ENCODE data around the gene B4GALNT4. TPM values are rescaled to one million over a fixed set of nuclear protein-coding genes. Genes with fewer than 3 reads are reported as not detected.
"Not testable (repeated sequence)": the region's sequence is repeated elsewhere in the genome, so short reads cannot be mapped to it uniquely, and the experiment has no call there.

The B4GALNT4 gene, protein sequence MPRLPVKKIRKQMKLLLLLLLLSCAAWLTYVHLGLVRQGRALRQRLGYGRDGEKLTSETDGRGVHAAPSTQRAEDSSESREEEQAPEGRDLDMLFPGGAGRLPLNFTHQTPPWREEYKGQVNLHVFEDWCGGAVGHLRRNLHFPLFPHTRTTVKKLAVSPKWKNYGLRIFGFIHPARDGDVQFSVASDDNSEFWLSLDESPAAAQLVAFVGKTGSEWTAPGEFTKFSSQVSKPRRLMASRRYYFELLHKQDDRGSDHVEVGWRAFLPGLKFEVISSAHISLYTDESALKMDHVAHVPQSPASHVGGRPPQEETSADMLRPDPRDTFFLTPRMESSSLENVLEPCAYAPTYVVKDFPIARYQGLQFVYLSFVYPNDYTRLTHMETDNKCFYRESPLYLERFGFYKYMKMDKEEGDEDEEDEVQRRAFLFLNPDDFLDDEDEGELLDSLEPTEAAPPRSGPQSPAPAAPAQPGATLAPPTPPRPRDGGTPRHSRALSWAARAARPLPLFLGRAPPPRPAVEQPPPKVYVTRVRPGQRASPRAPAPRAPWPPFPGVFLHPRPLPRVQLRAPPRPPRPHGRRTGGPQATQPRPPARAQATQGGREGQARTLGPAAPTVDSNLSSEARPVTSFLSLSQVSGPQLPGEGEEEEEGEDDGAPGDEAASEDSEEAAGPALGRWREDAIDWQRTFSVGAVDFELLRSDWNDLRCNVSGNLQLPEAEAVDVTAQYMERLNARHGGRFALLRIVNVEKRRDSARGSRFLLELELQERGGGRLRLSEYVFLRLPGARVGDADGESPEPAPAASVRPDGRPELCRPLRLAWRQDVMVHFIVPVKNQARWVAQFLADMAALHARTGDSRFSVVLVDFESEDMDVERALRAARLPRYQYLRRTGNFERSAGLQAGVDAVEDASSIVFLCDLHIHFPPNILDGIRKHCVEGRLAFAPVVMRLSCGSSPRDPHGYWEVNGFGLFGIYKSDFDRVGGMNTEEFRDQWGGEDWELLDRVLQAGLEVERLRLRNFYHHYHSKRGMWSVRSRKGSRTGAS
- 51.8 TPM for polyA plus RNA-seq (2013, experiment 1 of 2)
- polyA plus RNA-seq (2013, experiment 2 of 2) = 48.1 TPM

DNA sequence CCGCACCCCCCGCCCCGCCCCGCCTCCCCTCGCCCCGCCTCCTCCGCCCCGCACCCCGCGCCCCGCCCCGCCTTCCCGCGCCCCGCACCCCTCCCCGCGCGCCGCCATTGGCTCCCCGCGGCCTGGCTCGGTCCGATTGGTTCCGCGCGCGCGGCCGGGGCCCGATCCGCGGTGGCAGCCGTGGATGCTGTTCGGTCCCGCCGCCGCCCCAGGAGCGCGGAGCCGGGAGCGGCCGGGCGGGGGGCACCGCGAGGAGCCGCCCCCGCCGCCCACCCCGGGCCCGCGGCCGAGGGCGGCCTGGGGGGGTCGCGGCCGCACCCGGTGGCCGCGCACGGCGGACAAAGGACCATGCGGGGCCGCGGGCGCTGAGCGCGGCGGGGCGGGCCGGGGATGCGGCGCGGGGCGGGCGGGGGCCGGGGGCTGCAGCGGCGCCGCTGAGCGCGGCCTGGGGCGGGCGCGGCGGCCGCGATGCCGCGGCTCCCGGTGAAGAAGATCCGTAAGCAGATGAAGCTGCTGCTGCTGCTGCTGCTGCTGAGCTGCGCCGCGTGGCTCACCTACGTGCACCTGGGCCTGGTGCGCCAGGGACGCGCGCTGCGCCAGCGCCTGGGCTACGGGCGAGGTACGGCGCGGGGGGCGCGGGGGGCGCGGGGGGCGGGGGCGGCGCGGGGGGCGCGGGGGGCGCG lies at the start of gene B4GALNT4:
Gene B4GALNT4, plus strand, starts transcription at position 164 of the 683 bp plus-strand sequence. Its CDS starts 305 bp downstream, at position 469.
- WGBS = under 1% methylated on average over 114 of the region's 118 CpGs
- Histone ChIP-seq H3K4me3 (ENCODE audit: low read length) (peak within 1 kb of the TSS; percentile 81), H3K9me3 (ENCODE audit: insufficient read depth, low read depth, low read length) (no peaks in the 10 kb centered on the region), H3K9ac (ENCODE audit: low read depth, low read length) (peak within 1 kb of the TSS; percentile 85), H3K36me3 (ENCODE audit: insufficient read depth, low read length) (peaks cover 21% of the 10 kb centered on the region), H3K27me3 (ENCODE audit: insufficient read depth, low read length) (no peaks in the 10 kb centered on the region), H3K4me1 (ENCODE audit: insufficient read depth, low read length) (no peaks in the 10 kb centered on the region), H3K27ac (ENCODE audit: low read depth, low read length) (peak within 1 kb of the TSS; percentile 76)

DNA sequence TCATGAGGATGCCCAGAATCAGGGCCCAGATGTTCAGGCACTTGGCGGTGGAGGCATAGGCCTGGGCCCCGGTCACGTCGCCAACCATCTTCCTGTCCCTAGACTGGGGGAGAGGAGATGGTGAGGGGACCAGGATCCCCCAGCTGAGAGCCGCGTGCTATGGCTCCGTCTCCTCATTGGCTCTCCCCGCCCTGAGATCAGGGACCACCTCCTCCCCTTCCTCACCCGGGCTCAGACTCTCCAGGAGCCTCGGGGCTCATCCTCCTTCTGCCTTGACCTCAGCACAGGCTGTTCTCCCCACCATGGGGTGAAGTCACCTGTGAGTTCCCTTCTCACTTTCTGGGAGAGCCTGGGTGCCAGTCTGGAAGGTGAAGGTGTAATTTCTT lies 49.4 kb upstream of the B4GALNT4 start:
- H3K27me3 ChIP-seq (ENCODE audit: insufficient read depth, low read length) = peaks cover 28% of the 10 kb centered on the region
- not testable (repeated sequence) for H3K9me3 ChIP-seq (ENCODE audit: insufficient read depth, low read depth, low read length); H3K36me3 ChIP-seq (ENCODE audit: insufficient read depth, low read length); H3K9ac ChIP-seq (ENCODE audit: low read depth, low read length); H3K27ac ChIP-seq (ENCODE audit: low read depth, low read length)
- no CpG with 5 or more reads among the region's 10 CpGs for WGBS
- peak overlapping the region; percentile 62 for H3K4me3 ChIP-seq (ENCODE audit: low read length)
- H3K4me1 ChIP-seq (ENCODE audit: insufficient read depth, low read length) = peaks cover 22% of the 10 kb centered on the region

DNA sequence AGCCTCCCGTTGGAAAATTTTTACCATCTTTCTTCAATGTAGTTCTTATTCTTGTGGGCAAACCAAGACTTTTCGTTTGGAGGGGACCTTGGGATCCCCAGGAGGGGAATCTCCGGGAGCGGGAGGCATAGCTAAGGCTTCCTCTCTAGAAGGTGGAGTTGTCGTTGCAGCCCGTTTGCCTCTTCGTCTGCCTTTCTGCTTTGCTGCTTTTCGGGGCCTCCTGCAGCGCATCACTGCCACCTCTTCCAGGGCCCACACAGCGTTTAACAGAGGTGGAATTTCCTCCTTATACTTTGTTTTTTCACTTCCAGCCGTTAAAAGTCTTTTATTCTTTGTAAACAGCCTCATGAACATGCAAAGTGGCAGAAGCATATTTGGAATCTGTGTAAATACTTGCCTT lies 45.1 kb upstream of the B4GALNT4 start:
- H3K27ac ChIP-seq (ENCODE audit: low read depth, low read length) = no peak overlapping the region
- no peak overlapping the region for H3K4me3 ChIP-seq (ENCODE audit: low read length)
- WGBS = 69% methylated on average over 11 of the region's 11 CpGs

DNA sequence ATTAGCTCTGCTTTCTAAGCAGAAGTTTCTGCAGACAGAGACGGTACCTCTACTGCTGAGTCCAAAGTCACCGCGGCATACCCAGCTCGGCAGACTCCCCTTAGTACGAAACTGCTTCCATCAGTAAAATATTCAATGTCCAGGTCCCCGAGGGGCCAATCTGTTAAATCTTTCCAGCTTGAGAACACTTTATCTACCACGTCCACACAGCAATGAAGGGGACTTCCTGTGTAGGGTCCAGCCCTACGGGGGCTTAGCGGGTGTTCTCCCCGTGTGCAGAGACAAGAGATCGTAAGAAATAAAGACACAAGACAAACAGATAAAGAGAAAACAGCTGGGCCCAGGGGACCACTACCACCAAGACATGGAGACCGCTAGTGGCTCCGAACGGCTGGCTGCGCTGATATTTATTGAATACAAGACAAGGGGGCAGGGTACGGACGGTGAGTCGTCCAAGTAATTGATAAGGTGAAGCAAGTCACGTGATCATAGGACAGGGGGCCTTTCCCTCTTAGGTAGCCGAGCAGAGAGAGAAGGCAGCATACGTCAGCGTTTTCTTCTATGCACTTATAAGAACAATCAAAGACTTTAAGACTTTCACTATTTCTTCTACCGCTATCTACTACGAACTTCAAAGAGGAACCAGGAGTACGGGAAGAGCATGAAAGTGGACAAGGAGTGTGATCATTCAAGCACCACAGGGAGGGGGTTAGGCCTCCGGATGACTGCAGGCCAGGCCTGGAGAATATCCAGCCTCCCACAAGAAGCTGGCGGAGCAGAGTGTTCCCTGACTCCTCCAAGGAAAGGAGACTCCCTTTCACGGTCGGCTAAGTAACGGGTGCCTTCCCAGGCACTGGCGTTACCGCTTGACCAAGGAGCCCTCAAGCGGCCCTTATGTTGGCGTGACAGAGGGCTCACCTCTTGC lies 44.4 kb upstream of the B4GALNT4 start:
- not testable (repeated sequence) for H3K9ac ChIP-seq (ENCODE audit: low read depth, low read length)

More for the DNA sequence above, 45.1 kb upstream of the B4GALNT4 start:
- no peaks in the 10 kb centered on the region for H3K36me3 ChIP-seq (ENCODE audit: insufficient read depth, low read length)
- peaks cover 11% of the 10 kb centered on the region for H3K4me1 ChIP-seq (ENCODE audit: insufficient read depth, low read length)
- no peak overlapping the region for H3K9ac ChIP-seq (ENCODE audit: low read depth, low read length)
- no peaks in the 10 kb centered on the region for H3K27me3 ChIP-seq (ENCODE audit: insufficient read depth, low read length)
- no peaks in the 10 kb centered on the region for H3K9me3 ChIP-seq (ENCODE audit: insufficient read depth, low read depth, low read length)

DNA sequence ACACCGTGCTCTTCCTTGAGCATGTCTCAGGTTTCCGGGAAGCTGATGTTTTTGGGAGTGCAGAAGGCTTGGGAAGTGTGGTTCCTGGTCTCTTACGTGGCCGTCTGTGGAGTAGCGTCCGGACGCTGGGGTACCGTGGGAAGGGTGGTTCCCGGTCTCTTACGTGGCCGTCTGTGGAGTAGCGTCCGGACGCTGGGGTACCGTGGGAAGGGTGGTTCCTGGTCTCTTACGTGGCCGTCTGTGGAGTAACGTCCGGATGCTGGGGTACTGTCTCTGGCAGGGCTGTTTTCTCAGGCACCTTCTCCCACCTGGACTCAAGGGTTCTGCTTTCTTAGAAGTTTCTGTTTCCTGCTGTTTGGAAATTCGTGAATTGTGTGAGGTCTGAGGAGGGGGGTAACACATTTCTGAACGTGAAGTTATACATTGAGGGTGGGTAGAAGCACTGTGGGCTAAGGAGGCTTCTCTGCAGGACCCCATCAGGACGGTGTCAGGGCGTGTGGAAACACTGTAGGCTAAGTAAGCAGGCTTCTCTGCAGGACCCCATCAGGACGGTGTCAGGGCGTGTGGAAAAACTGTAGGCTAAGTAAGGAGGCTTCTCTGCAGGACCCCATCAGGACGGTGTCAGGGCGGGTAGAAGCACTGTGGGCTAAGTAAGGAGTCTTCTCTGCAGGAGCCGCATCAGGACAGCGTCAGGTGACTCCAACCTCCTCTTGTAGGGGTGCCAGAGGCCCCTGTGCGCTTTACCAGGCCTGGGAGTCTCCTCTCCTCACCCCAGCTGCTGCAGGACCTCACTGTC lies 43.3 kb upstream of the B4GALNT4 start:
- peaks cover 11% of the 10 kb centered on the region for H3K4me1 ChIP-seq (ENCODE audit: insufficient read depth, low read length)
- H3K9me3 ChIP-seq (ENCODE audit: insufficient read depth, low read depth, low read length) = no peaks in the 10 kb centered on the region
- H3K4me3 ChIP-seq (ENCODE audit: low read length) = no peak overlapping the region
- no peaks in the 10 kb centered on the region for H3K27me3 ChIP-seq (ENCODE audit: insufficient read depth, low read length)
- no peaks in the 10 kb centered on the region for H3K36me3 ChIP-seq (ENCODE audit: insufficient read depth, low read length)
- peak overlapping the region; percentile 26; the same call in 1 of the 2 replicates for H3K9ac ChIP-seq (ENCODE audit: low read depth, low read length)
- 85% methylated on average over 30 of the region's 30 CpGs for WGBS
- H3K27ac ChIP-seq (ENCODE audit: low read depth, low read length) = no peak overlapping the region

More for the DNA sequence above, 44.4 kb upstream of the B4GALNT4 start:
- not testable (repeated sequence) for H3K27me3 ChIP-seq (ENCODE audit: insufficient read depth, low read length); H3K4me3 ChIP-seq (ENCODE audit: low read length); H3K27ac ChIP-seq (ENCODE audit: low read depth, low read length); H3K36me3 ChIP-seq (ENCODE audit: insufficient read depth, low read length); H3K9me3 ChIP-seq (ENCODE audit: insufficient read depth, low read depth, low read length)
- peaks cover 11% of the 10 kb centered on the region for H3K4me1 ChIP-seq (ENCODE audit: insufficient read depth, low read length)
- 78% methylated on average over 24 of the region's 34 CpGs for WGBS

DNA sequence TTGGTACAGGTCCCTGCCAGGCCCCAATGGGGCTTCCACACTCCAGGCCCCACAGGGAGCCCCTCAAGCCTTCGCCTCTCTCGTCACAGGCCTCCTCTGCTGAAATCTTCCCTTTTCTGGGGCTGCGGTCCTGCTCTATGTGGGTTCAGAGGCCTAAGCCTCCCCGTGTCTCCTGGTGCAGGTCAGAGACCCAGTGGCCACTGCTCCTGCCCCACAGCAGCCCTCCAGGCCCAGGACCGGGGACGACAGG lies 42.8 kb upstream of the B4GALNT4 start:
- H3K9ac ChIP-seq (ENCODE audit: low read depth, low read length) = peak overlapping the region; percentile 26
- no peaks in the 10 kb centered on the region for H3K9me3 ChIP-seq (ENCODE audit: insufficient read depth, low read depth, low read length)
- H3K4me3 ChIP-seq (ENCODE audit: low read length) = no peak overlapping the region
- H3K4me1 ChIP-seq (ENCODE audit: insufficient read depth, low read length) = peaks cover 11% of the 10 kb centered on the region
- no peak overlapping the region for H3K27ac ChIP-seq (ENCODE audit: low read depth, low read length)
- H3K36me3 ChIP-seq (ENCODE audit: insufficient read depth, low read length) = no peaks in the 10 kb centered on the region
- 74% methylated on average over 6 of the region's 6 CpGs for WGBS
- no peaks in the 10 kb centered on the region for H3K27me3 ChIP-seq (ENCODE audit: insufficient read depth, low read length)

DNA sequence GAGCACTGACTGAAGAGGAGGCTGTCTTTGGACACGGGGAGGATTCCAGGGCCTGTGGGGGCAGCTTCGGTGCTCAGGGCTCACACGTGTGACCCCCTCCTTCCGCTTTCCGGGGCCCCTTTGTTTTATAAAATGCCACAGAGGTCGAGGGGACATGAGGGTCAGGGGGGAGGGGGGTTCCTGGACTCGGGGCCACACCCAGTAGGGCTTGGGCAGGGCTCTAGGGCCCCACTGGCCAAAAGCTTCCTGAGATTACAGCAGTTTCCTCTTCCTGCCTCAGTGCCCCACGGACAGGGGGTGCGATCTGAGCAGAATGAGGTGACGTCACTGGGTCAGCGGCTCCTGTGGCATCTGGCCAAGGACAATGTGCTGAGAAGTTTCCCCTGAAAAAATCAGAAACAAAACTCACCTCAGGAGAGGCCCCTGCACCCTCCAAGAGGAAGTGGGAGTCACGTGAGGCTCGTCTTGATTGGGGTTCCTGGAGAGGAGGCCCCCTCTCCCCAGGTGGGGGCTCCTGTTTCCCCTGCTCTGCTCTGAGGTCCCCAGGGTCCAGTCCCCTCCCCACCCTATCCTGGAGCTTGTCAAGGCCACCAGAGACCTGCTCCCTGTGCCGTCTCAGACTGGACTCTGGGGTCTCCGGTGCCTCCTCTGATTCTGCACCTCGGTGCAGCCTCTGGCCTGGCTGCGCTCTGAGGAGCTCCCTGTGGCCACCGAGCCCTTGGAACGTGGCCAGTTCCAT lies 42.3 kb upstream of the B4GALNT4 start:
- H3K9ac ChIP-seq (ENCODE audit: low read depth, low read length) = peak overlapping the region; percentile 26; the same call in 1 of the 2 replicates
- H3K4me1 ChIP-seq (ENCODE audit: insufficient read depth, low read length) = peaks cover 11% of the 10 kb centered on the region

DNA sequence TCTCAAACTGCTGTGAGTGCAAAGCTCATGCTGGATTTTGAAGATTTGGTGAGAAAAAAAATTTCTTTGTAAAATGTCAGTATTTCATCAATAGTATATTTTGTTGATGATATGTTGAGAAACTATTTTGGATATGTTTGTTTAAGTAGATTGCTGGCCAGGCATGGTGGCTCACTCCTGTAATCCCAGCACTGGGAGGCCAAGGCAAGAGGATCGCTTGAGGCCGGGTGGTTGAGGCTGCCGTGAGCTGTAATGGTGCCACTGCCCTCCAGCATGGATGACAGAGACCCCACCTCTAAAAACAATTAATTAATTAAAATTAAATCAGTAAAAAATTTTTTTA lies 41.7 kb upstream of the B4GALNT4 start:
- Histone ChIP-seq H3K4me1 (ENCODE audit: insufficient read depth, low read length) (peaks cover 11% of the 10 kb centered on the region), H3K36me3 (ENCODE audit: insufficient read depth, low read length) (no peaks in the 10 kb centered on the region), H3K9ac (ENCODE audit: low read depth, low read length) (no peak overlapping the region), H3K27me3 (ENCODE audit: insufficient read depth, low read length) (no peaks in the 10 kb centered on the region), H3K4me3 (ENCODE audit: low read length) (no peak overlapping the region), H3K9me3 (ENCODE audit: insufficient read depth, low read depth, low read length) (no peaks in the 10 kb centered on the region), H3K27ac (ENCODE audit: low read depth, low read length) (no peak overlapping the region)
- WGBS = 93% methylated on average over 3 of the region's 3 CpGs

More for the DNA sequence above, 42.3 kb upstream of the B4GALNT4 start:
- no peaks in the 10 kb centered on the region for H3K9me3 ChIP-seq (ENCODE audit: insufficient read depth, low read depth, low read length)
- no peak overlapping the region for H3K27ac ChIP-seq (ENCODE audit: low read depth, low read length)
- H3K36me3 ChIP-seq (ENCODE audit: insufficient read depth, low read length) = no peaks in the 10 kb centered on the region
- 90% methylated on average over 19 of the region's 19 CpGs for WGBS
- no peaks in the 10 kb centered on the region for H3K27me3 ChIP-seq (ENCODE audit: insufficient read depth, low read length)
- H3K4me3 ChIP-seq (ENCODE audit: low read length) = no peak overlapping the region

DNA sequence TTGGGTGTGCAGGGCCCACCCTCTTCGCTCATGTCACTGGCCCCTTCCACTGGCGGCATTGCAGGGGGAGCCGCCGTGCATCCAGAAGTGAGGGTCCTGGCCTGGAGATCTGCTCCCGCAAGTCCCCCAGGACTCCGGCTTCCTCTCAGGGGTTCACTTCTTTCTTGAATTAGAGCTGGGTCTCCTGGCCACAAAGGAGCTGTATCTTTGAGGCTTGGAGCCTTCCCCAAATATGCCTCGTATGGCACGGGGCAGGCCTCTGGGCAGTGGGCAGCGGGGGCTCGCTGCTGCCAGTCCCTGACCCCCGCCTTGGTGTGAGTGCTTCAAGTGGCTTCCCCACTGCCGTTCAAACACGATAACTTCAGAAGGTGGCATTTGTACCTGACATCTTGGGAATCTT lies 41.3 kb upstream of the B4GALNT4 start:
- H3K9me3 ChIP-seq (ENCODE audit: insufficient read depth, low read depth, low read length) = 0 out of 2 replicates have a peak, but pooled peaks cover 3% of the 10 kb centered on the region
- H3K27me3 ChIP-seq (ENCODE audit: insufficient read depth, low read length) = no peaks in the 10 kb centered on the region
- H3K4me1 ChIP-seq (ENCODE audit: insufficient read depth, low read length) = peaks cover 11% of the 10 kb centered on the region
- no peak overlapping the region for H3K27ac ChIP-seq (ENCODE audit: low read depth, low read length)
- no peaks in the 10 kb centered on the region for H3K36me3 ChIP-seq (ENCODE audit: insufficient read depth, low read length)
- 95% methylated on average over 13 of the region's 13 CpGs for WGBS
- H3K4me3 ChIP-seq (ENCODE audit: low read length) = no peak overlapping the region
- no peak overlapping the region for H3K9ac ChIP-seq (ENCODE audit: low read depth, low read length)
